ENCODE results near the gene PLIN1.

DNA sequence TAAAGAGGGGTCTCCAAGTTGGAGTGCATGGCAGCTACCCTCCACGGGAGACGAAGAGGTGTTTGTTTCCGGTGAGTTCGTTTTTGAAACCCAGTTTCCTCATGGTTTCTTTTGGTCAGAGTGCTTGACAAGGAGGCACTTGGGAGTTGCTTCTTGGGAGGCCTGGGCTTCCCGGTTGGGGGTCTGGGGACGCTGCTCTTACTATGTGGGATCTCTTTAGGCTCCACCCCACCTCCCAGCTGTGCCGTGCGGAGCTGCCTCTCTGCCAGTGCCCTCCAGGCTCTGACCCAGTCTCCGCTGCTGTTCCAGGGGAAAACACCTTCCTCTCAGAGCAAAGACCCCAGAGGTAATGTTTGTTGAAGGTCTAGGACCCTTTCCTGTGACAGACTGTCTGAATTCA is 53.5 kb downstream of the PLIN1 start:
- TF ChIP-seq SP1 (IDR thresholded peaks at IDR 0.05; ENCODE audit: low read depth) (no peak), POLR2AphosphoS5 (IDR thresholded peaks at IDR 0.05; ENCODE audit: low read depth, low read length) (no peak), JUND (IDR thresholded peaks at IDR 0.05) (no peak), EZH2phosphoT487 (IDR thresholded peaks at IDR 0.05; ENCODE audit: borderline replicate concordance) (no peak), RAD21 (IDR thresholded peaks at IDR 0.05; ENCODE audit: low read depth) (no peak), YY1 (IDR thresholded peaks at IDR 0.05; ENCODE audit: extremely low read depth, insufficient replicate concordance, low read depth, low read length) (no peak), POLR2A (IDR thresholded peaks at IDR 0.05; ENCODE audit: borderline replicate concordance, extremely low read depth, insufficient read depth, insufficient read length) (no peak), ZNF274 (IDR thresholded peaks at IDR 0.05; ENCODE audit: low read depth, low read length) (no peak), CEBPB (IDR thresholded peaks at IDR 0.05; ENCODE audit: low read depth) (no peak)
- TF ChIP-seq, protein P1, sequence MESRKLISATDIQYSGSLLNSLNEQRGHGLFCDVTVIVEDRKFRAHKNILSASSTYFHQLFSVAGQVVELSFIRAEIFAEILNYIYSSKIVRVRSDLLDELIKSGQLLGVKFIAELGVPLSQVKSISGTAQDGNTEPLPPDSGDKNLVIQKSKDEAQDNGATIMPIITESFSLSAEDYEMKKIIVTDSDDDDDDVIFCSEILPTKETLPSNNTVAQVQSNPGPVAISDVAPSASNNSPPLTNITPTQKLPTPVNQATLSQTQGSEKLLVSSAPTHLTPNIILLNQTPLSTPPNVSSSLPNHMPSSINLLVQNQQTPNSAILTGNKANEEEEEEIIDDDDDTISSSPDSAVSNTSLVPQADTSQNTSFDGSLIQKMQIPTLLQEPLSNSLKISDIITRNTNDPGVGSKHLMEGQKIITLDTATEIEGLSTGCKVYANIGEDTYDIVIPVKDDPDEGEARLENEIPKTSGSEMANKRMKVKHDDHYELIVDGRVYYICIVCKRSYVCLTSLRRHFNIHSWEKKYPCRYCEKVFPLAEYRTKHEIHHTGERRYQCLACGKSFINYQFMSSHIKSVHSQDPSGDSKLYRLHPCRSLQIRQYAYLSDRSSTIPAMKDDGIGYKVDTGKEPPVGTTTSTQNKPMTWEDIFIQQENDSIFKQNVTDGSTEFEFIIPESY (IDR thresholded peaks at IDR 0.05; ENCODE audit: extremely low read depth, insufficient replicate concordance, low read length), result no peak
- TF ChIP-seq, protein P2, sequence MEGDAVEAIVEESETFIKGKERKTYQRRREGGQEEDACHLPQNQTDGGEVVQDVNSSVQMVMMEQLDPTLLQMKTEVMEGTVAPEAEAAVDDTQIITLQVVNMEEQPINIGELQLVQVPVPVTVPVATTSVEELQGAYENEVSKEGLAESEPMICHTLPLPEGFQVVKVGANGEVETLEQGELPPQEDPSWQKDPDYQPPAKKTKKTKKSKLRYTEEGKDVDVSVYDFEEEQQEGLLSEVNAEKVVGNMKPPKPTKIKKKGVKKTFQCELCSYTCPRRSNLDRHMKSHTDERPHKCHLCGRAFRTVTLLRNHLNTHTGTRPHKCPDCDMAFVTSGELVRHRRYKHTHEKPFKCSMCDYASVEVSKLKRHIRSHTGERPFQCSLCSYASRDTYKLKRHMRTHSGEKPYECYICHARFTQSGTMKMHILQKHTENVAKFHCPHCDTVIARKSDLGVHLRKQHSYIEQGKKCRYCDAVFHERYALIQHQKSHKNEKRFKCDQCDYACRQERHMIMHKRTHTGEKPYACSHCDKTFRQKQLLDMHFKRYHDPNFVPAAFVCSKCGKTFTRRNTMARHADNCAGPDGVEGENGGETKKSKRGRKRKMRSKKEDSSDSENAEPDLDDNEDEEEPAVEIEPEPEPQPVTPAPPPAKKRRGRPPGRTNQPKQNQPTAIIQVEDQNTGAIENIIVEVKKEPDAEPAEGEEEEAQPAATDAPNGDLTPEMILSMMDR (IDR thresholded peaks at IDR 0.05 in 2 of 3, conservative IDR thresholded peaks at IDR 0.05 in 1 of 3; ENCODE audit: borderline replicate concordance in 1 of 3, insufficient read depth in 1 of 3, low read depth in 2 of 3, low read length in 2 of 3), result no peak
- TF ChIP-seq, protein P3, sequence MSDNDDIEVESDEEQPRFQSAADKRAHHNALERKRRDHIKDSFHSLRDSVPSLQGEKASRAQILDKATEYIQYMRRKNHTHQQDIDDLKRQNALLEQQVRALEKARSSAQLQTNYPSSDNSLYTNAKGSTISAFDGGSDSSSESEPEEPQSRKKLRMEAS (IDR thresholded peaks at IDR 0.05), result no peak
